ENCODE data around the gene EXD1.

EXD1 gene

DNA sequence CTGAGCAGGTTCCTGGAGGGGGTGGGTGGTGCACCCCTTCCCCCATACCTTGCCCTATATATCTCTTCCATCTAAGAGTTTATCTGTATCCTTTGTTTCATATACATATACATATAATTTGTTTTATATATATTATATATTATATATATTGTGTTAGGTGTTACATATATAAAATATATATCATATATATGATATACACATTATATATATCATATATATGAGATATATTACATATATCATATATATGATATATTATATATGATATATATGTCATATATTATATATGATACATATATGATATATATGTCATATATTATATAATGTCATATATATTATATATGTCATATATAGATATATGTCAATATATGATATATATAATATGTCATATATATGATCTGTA, 31.1 kb downstream of the EXD1 start:
- DNase-seq (ENCODE audit: insufficient read length, low spot score) (no peak), FAIRE-seq (no peak)
- no peak for TF ChIP-seq CTCF (IDR thresholded peaks at IDR 0.05; ENCODE audit: insufficient read depth, missing control alignments)

GRCh38 chr15:41194444-41194843, 36.1 kb downstream of the EXD1 start:
- DNase-seq (ENCODE audit: insufficient read length, low spot score): no peak
- no peak for TF ChIP-seq CTCF (IDR thresholded peaks at IDR 0.05; ENCODE audit: insufficient read depth, missing control alignments)
- FAIRE-seq: no peak

DNA sequence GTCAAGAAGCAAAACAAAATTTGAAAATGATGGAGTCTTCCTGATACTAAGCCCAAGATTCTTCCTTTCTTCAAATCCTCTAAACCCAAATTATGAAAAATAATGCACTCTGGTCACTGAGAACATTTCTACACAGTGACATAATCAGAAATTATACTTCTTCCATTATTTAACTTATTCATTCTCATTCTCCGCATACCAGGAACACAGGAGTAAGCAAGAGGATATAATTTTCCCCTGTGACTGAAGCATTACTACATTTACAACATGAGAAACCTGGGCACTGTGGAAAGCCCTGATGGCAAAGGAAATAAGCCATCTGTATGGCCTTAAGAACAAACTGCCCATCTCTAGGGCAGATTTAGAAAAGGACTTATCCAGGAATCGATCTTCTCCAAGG, 47.0 kb downstream of the EXD1 start:
- TF ChIP-seq CTCF (IDR thresholded peaks at IDR 0.05; ENCODE audit: insufficient read depth, missing control alignments): no peak
- FAIRE-seq (no peak), DNase-seq (ENCODE audit: insufficient read length, low spot score) (no peak)

- FAIRE-seq (no peak), DNase-seq (ENCODE audit: insufficient read length, low spot score) (no peak)
- TF ChIP-seq CTCF (IDR thresholded peaks at IDR 0.05; ENCODE audit: insufficient read depth, missing control alignments): no peak
Measured at GRCh38 chr15:41182266-41182665, 48.3 kb downstream of the EXD1 start.

DNA sequence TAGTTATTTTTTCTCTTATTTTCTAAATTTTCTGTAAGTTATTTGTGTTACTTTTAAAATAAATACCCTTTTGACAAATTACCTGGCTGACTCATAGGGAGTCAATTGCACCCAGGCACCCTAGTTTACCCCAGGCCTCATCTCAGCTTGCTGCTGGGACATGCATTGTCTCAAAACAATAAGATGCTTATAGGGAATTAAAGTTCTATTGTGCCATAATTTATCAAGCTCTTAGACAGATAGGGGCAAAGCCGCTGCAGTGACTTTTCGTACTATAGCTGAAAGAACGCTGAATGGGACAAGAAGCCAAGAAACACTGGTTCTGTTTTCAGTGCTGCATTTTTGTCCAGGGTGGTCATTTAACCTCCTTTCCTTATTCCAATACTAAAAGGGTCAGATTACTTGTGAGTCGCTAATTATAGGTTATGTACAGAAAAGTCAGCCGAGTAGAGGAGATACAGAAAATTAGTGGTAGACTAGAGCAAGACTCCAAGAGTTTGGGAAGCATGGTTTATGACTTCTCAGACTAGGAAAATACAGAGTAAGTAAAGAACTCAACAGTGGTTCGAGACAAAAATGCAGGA, 50.3 kb downstream of the EXD1 start:
- FAIRE-seq (no peak), DNase-seq (ENCODE audit: insufficient read length, low spot score) (no peak)
- TF ChIP-seq CTCF (IDR thresholded peaks at IDR 0.05; ENCODE audit: insufficient read depth, missing control alignments): no peak

DNA sequence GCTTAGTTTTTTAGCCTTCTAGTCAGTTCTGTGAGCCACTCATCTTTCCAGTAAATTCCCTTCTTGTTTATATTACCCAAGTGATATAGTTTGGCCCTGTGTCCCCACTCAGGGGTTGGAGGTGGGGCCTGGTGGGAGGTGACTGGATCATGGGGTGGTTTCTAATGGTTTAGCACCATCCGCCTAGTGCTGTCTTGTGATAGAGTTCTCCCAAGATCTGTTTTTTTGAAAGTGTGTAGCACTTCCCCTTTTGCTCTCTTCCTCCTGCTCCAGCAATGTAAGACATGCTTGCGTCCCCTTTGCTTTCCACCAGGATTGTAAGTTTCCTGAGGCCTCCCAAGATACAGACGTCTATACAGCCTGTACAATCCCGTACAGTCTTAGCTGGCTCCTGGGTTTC, 60.8 kb downstream of the EXD1 start:
- FAIRE-seq: no peak
- TF ChIP-seq CTCF (IDR thresholded peaks at IDR 0.05; ENCODE audit: insufficient read depth, missing control alignments): no peak
- no peak for DNase-seq (ENCODE audit: insufficient read length, low spot score)

GRCh38 chr15:41169086-41169485, 61.5 kb downstream of the EXD1 start:
- TF ChIP-seq CTCF (IDR thresholded peaks at IDR 0.05; ENCODE audit: insufficient read depth, missing control alignments): no peak
- FAIRE-seq: no peak

More at GRCh38 chr15:41169086-41169485, 61.5 kb downstream of the EXD1 start:
- DNase-seq (ENCODE audit: insufficient read length, low spot score): no peak
